NCI-H146 treated with DMSO at 0.1 percent for 48 hours (cell line): Measurements from ENCODE around the gene B3GNT2.
"Not testable (repeated sequence)": the region's sequence is repeated elsewhere in the genome, so short reads cannot be mapped to it uniquely, and the experiment has no call there.

Experiments used
- DNase-seq: peaks from one replicate; lab custom pipeline; 2025; ENCODE audit not compliant: unreplicated experiment; lab: John Stamatoyannopoulos, UW

B3GNT2 gene

DNA sequence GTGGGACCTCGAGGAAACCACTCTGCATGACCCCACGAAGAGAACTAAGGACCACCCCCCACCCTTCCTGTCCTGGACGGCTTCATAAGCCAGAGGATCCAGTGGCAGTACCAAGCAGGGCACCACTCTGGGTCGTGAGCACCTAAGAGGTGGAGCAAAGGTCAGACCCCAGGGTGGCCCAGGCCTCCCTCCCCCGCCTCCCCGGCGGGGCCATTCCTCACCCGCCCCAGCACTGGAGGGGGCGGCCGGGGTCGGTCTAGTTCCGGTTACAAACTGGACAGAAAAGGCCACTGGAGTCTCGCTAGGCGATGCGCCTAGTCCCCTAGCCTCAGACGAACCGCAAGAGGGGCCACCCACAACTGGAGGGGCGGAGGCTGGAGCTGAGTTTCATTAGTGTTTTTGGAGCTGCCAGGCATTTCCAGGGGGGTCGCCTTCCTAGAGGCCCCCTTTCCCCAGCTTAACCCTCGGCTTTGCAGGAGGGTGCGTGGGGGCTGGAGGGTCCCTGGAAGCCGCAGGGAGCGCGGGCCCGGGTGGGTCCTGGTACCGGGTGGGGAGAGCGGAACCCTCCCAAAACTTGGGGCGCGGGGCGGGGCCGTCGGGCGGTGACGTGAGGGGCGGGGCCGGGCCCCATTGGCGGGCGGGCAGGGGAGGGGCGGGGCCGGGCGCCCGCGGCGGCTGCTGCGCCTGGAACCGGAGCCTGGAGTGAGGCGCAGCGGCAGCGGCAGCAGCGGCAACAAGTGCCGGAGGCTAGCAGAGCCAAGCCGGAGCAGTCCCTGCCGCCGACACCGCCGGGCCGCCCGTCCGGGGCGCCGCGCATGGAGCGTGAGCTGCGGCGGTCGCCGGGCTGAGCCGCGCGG, at the start of gene B3GNT2:
B3GNT2 (plus strand) TSS at position 695 of the 857 bp plus-strand sequence. CDS start 26,106 bp downstream, outside the sequence.
- DNase-seq = peak; percentile 32

DNA sequence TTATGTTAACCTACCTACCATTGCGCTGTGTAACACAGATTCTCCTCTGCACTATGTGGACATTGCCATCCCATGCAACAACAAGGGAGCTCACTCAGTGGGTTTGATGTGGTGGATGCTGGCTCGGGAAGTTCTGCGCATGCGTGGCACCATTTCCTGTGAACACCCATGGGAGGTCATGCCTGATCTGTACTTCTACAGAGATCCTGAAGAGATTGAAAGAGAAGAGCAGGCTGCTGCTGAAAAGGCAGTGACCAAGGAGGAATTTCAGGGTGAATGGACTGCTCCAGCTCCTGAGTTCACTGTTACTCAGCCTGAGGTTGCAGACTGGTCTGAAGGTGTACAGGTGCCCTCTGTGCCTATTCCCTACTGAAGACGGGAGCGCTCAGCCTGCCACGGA, 49.1 kb upstream of the B3GNT2 start:
- DNase-seq = not testable (repeated sequence)

GRCh38 chr2:62147610-62148301, 48.2 kb upstream of the B3GNT2 start:
- no peak for DNase-seq

- no peak for DNase-seq
Observed at GRCh38 chr2:62149708-62150107, 46.2 kb upstream of the B3GNT2 start.

DNA sequence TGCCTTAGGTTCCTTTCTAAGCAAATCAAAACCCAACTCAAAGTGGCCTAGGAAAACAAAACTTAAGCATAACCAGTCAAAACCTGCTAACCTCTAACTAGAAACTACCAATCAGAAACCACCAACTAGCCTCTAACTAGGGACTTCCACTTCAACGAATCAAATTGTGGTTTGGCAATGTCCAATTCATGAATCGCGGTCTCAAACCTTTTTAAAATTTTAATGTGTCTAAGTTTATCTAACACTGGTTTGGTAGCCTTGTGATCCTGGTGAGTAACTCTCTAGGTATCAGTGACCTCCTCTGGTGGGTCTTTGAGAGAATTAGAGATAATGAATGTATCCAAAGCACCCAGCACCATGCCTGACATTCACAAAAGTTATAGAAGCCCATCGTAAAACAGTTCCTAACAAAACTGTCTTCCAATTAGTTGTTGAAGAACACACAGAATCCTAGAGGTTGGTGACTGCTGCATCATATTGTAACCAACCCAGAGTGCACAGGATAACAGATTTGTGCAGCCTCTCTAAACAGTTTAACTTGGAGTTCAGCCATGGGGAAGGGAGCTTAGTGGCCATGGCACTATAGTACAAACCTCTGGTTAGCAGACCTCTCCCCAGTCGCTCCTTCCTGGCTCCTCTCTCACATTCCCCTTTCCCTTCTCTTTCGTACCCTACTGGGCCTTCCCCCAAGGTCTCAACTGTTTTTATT, 45.2 kb upstream of the B3GNT2 start:
- no peak for DNase-seq

DNA sequence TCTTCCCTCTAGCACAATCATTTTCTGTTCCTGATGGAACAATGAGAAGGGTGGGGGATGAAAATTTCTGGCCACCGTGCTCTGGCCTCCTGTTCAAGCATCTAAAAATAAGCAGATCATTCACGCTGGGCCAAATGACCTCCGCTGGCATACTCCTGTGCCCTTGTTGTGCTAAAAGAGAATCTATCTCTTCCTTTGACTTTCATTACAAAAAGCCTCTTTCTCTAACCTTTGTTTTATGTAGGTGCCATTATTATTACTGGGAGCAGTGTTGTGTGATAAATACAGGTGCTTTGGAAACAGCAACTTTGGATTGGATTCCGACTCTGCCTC, 44.6 kb upstream of the B3GNT2 start:
- DNase-seq = no peak

- no peak for DNase-seq
Observed at GRCh38 chr2:62152000-62152399, 43.9 kb upstream of the B3GNT2 start.

DNA sequence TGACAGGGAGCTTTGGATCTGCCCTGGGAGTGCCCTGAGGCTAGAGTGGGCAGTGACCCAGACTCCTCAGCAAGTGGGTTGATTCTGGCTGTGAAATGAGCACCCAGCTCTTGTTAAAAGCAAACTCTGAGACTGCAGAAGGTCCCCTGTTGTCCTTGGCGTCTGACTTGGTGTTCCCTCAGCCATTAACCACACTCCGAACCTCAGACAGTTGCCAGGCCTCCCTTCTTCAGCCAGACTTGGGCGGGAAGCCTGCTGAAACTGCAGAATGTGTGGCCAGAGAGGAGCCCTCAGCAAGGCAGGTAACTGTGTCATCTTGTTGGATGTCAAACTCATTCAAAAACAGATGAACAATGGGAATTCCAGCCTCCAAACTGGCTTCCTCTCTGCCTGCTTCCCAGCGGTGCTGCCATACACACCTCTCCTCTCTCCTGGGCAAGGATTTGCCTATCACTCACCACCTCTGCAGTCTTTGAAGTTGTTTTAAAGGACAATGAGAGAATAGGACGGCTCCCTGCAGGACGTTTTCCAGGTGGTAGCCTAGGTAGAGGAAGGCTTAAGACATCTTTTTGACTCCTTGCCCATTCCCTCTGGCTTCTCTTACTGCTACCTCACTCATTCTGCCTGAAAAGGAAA, 38.9 kb upstream of the B3GNT2 start:
- no peak for DNase-seq

DNA sequence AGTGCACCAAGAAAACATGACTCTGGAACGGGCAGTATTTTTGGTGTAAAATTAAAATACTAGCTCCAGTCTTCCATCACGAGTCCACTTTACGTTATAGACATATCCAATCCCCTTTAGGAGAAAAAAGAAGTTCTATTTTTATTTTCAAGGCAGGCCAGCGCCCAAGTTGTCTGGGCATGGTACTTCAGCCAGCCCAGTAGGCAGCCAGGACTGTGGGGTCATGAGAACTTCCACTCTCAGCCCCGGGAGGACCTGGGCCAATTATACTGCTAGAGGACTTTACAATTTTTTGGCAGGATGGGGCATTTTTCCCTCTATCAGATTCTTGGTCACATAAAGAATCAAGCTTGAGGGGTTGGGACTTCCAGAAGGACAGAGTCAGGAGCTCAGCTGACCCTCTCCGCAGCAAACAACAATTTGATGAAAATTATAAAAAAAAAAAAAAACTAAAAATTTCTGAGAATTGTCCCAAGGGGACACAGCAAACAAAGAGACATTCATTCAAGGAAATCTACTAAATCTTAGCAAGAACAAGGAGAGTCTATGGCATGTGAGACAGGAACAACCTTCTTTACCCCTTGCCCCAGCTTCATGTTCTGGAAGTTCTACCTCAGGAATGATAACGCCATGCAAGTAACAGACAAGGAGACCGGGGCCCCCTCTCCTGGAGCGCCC, 37.3 kb upstream of the B3GNT2 start:
- no peak for DNase-seq

DNA sequence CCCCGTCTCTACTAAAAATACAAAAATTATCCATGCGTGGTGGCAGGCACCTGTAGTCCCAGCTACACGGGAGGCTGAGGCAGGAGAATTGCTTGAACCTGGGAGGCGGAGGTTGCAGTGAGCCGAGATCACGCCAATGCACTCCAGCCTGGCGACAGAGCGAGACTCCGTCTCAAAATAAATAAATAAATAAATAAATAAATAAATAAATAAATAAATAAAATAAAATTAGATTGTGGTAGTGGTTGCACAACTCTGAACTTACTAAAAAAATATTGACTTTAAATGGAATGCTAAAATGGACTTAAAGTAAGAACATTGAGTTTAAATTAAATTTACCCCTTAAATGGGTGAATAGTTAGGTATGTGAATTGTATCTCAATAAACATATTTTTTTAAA, 35.2 kb upstream of the B3GNT2 start:
- not testable (repeated sequence) for DNase-seq

GRCh38 chr2:62163106-62163831, 32.6 kb upstream of the B3GNT2 start:
- no peak for DNase-seq

DNA sequence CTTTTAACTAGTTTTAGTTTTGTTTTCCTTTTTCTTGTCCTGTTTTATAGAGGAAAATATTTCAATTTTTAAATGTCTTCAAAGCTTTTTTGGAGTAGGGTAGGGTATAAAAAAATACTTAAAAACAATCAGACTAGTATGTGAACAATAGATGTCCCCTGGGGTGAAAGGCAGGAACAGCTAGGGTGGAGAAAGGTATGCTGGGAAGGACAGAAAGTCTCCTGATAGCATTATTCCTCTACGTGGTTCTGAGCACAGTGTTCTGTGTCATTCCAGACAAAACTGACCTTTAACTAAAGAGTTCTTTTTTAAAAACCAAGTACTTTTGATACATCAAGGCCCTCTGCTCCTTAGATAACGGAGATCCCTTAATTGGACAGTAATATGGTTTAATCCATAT, 32.1 kb upstream of the B3GNT2 start:
- DNase-seq = no peak

GRCh38 chr2:62175728-62176127, 20.2 kb upstream of the B3GNT2 start:
- DNase-seq = no peak

DNA sequence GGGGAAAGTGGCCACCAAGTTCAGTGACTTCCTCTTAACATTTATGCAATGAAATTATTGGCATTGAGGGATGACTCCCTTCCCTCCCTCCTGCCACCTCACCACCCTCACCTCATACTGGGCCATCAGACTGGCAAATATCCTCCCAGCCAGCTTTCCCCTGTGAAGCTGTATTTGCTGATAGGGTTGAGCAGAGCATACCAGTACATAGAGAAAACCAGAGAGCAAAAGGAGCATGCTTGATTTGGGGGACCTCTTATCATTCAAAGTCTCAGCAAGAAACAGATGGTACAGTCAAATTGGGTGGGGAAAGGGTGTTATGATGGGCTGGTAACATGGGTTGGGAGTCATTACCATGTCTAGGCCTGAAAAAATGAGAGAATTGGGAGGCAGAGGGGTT, 19.1 kb upstream of the B3GNT2 start:
- no peak for DNase-seq

DNA sequence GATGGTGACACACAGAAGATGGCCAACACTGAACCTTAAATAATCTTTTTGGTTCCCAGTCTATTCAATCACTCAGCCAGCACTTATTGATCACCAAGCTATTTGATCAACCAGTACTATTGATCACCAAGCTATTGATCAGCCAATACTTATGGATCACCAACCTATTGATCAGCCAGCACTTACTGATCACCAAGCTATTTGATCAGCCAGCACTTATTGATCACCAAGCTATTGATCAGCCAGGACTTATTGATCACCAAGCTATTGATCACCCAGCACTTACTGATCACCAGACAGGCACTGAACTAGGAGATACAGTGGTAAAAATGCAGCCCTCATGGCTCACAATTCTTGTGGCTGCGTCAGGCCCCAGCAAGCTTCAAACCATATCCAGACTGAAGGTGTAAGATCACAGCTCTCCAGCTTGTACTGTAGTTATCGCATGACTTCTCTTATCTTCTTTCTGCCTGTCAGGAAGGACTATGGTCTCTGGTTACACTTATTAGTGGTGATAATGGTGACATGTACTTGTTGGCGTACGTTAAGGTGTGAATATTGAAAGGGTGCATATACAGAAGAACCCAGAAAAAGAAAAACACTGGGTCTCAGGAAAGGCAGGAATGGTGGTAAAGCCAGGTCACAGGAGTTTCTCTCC, 18.4 kb upstream of the B3GNT2 start:
- DNase-seq = no peak

- DNase-seq = no peak
Observed at GRCh38 chr2:62178741-62179271, 17.1 kb upstream of the B3GNT2 start.

DNA sequence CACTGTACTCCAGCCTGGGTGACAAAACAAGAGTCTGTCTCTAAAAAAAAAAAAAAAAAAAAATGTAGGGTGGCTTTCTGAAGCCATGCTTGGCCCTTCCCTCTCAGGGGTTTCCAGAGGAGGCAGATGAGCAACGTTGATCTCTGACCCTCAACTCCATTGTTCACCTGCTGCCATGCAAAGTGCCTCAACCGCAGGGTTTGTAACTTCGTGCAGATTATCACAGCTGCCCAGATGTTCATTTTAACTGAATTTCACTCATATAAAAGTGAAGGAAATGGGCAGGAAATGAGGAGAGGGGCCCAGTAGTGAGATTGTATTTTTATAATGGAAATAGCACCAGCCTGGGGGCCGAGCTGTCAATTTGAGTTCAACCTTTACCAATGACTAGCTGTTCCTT, 14.9 kb upstream of the B3GNT2 start:
- no peak for DNase-seq

DNA sequence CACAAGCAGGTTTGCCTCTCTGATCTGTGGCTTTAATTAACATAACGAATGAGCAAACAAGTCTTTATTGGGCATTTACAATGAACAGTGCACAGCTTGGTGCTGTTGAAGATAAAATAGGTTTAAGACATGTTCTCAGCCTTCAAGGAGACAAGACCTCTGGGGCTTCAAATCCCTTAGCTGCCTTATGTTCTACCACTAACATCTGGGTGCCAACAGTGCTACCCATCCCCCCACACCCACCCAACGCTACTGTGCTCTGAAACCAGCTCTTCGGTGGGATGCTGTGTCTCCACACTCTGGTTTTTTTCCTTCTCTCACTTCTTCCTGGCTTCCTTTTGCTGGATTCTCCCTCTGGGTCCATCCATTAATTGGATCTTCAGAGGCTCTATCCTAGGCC, 14.1 kb upstream of the B3GNT2 start:
- DNase-seq = no peak

GRCh38 chr2:62184512-62185230, 11.2 kb upstream of the B3GNT2 start:
- no peak for DNase-seq
